ENCODE measurements around the gene KCNJ12. TPM values are rescaled to one million over a fixed set of nuclear protein-coding genes. Genes with fewer than 3 reads are reported as not detected.

The KCNJ12 gene
- total RNA-seq, 1 donor from 2014 or later = 0.56 TPM

GRCh38 chr17:21369395-21369794 lies 6.8 kb upstream of the KCNJ12 start:
- Mint-ChIP-seq H3K4me3 (no peak overlapping the region), H3K4me1 (peaks cover 36% of the 10 kb centered on the region), H3K36me3 (no peaks in the 10 kb centered on the region), H3K9me3 (no peaks in the 10 kb centered on the region), H3K27ac (no peak overlapping the region), H3K27me3 (ENCODE audit: insufficient read depth, low read depth) (peaks cover 19% of the 10 kb centered on the region)
- H3K27ac ChIP-seq = no peak overlapping the region
- H3K27me3 ChIP-seq = peaks cover 10% of the 10 kb centered on the region
- H3F3A ChIP-seq (ENCODE audit: low read depth) = peaks cover 21% of the 10 kb centered on the region
- no peak for DNase-seq (ENCODE audit: low spot score)
- H3K4me2 ChIP-seq = no peak overlapping the region
- no peak overlapping the region for H3K9ac ChIP-seq
- H2AFZ ChIP-seq (replicated peaks) = no peak overlapping the region
- no peak for TF ChIP-seq CTCF (IDR thresholded peaks at IDR 0.05)
- no peak for TF ChIP-seq EZH2phosphoT487 (IDR thresholded peaks at IDR 0.05)
- no peak for TF ChIP-seq EZH2 (IDR thresholded peaks at IDR 0.05)
- H3K4me1 ChIP-seq = peaks cover 52% of the 10 kb centered on the region
- no peaks in the 10 kb centered on the region for H4K20me1 ChIP-seq (ENCODE audit: low read depth)
- no peaks in the 10 kb centered on the region for H3K36me3 ChIP-seq
- no peaks in the 10 kb centered on the region for H3K79me2 ChIP-seq (ENCODE audit: low read depth)
- H3K4me3 ChIP-seq = no peak overlapping the region
- H3K9me3 ChIP-seq (ENCODE audit: low read depth) = no peaks in the 10 kb centered on the region

- peaks cover 20% of the 10 kb centered on the region for H3K27me3 Mint-ChIP-seq (ENCODE audit: insufficient read depth, low read depth)
- H2AFZ ChIP-seq (replicated peaks) = peak overlapping the region; percentile 35
Measured at GRCh38 chr17:21370430-21370829, 5.7 kb upstream of the KCNJ12 start.

GRCh38 chr17:21371511-21372081 lies 4.6 kb upstream of the KCNJ12 start:
- H3K9ac ChIP-seq = no peak overlapping the region
- no peaks in the 10 kb centered on the region for H3K36me3 ChIP-seq
- Mint-ChIP-seq H3K27me3 (ENCODE audit: insufficient read depth, low read depth) (peaks cover 26% of the 10 kb centered on the region), H3K36me3 (no peaks in the 10 kb centered on the region), H3K4me3 (no peak overlapping the region), H3K27ac (no peak overlapping the region), H3K9me3 (no peaks in the 10 kb centered on the region), H3K4me1 (peaks cover 46% of the 10 kb centered on the region)
- no peak overlapping the region for H3K27ac ChIP-seq
- H3F3A ChIP-seq (ENCODE audit: low read depth) = peaks cover 35% of the 10 kb centered on the region
- no peak for DNase-seq (ENCODE audit: low spot score)
- TF ChIP-seq EZH2 (IDR thresholded peaks at IDR 0.05) = no peak
- TF ChIP-seq CTCF (IDR thresholded peaks at IDR 0.05) = no peak
- TF ChIP-seq EZH2phosphoT487 (IDR thresholded peaks at IDR 0.05) = no peak
- no peaks in the 10 kb centered on the region for H3K9me3 ChIP-seq (ENCODE audit: low read depth)
- H3K79me2 ChIP-seq (ENCODE audit: low read depth) = no peaks in the 10 kb centered on the region
- no peaks in the 10 kb centered on the region for H4K20me1 ChIP-seq (ENCODE audit: low read depth)
- H3K4me3 ChIP-seq = no peak overlapping the region
- H3K4me1 ChIP-seq = peaks cover 51% of the 10 kb centered on the region
- H2AFZ ChIP-seq (replicated peaks) = no peak overlapping the region
- H3K27me3 ChIP-seq = peaks cover 32% of the 10 kb centered on the region
- peak overlapping the region; percentile 61 for H3K4me2 ChIP-seq

More at GRCh38 chr17:21370430-21370829, 5.7 kb upstream of the KCNJ12 start:
- Histone ChIP-seq H3K9ac (no peak overlapping the region), H3K36me3 (no peaks in the 10 kb centered on the region), H3K27me3 (peaks cover 20% of the 10 kb centered on the region), H3K79me2 (ENCODE audit: low read depth) (no peaks in the 10 kb centered on the region), H3K9me3 (ENCODE audit: low read depth) (no peaks in the 10 kb centered on the region), H3F3A (ENCODE audit: low read depth) (peaks cover 26% of the 10 kb centered on the region), H3K4me1 (peaks cover 47% of the 10 kb centered on the region), H4K20me1 (ENCODE audit: low read depth) (no peaks in the 10 kb centered on the region), H3K27ac (peak overlapping the region; percentile 39), H3K4me2 (peak overlapping the region; percentile 61), H3K4me3 (peak overlapping the region; percentile 11)
- H3K36me3 Mint-ChIP-seq = no peaks in the 10 kb centered on the region
- peak; percentile 90 for DNase-seq (ENCODE audit: low spot score)
- no peak for TF ChIP-seq CTCF (IDR thresholded peaks at IDR 0.05)
- TF ChIP-seq EZH2 (IDR thresholded peaks at IDR 0.05) = no peak
- no peak overlapping the region for H3K4me3 Mint-ChIP-seq
- no peaks in the 10 kb centered on the region for H3K9me3 Mint-ChIP-seq
- peaks cover 40% of the 10 kb centered on the region for H3K4me1 Mint-ChIP-seq
- H3K27ac Mint-ChIP-seq = peak overlapping the region; percentile 6
